Natural killer cell (primary cell): ENCODE measurements around the gene THOC6. TPM values are rescaled to one million over a fixed set of nuclear protein-coding genes. Genes with fewer than 3 reads are reported as not detected.
"Not testable (repeated sequence)": the region's sequence is repeated elsewhere in the genome, so short reads cannot be mapped to it uniquely, and the experiment has no call there.

Experiments
- ATAC-seq, 3 donors: fragments of 150-1000 bp in 2 of 3; fragments of 200-7000 bp in 1 of 3; cut with Tn5 transposase; 1 replicate in 1 of 3; 2 replicates in 2 of 3; pipeline ENCODE4 v1.10.0; 2021; ENCODE audit warnings: mild to moderate bottlenecking in 2 of 3, moderate library complexity in 2 of 3
- DNase-seq, 2 donors: peaks; one replicate each; pipeline versions ENCODE4 v3.0.0 to v3.0.0-alpha.2; 2013 to 2021; ENCODE audit warnings: mixed read lengths in 1 of 2
- H3K27ac ChIP-seq: one replicate; pipeline ENCODE4 v1.5.1; 2013; ENCODE audit warnings: mild to moderate bottlenecking, low read length
- H3K27me3 ChIP-seq: one replicate; pipeline ENCODE4 v1.6.1; 2013; ENCODE audit warnings: low read length; ENCODE audit not compliant: control insufficient read depth, insufficient read depth
- H3K36me3 ChIP-seq: one replicate; pipeline ENCODE4 v1.6.1; 2013; ENCODE audit warnings: low read length; ENCODE audit not compliant: control insufficient read depth, insufficient read depth
- H3K4me1 ChIP-seq: one replicate; pipeline ENCODE4 v1.6.1; 2013; ENCODE audit warnings: low read length; ENCODE audit not compliant: control insufficient read depth, insufficient read depth
- H3K4me3 ChIP-seq: one replicate; pipeline ENCODE4 v1.5.1; 2013; ENCODE audit warnings: low read length
- H3K9me3 ChIP-seq: one replicate; pipeline ENCODE4 v1.6.1; 2013; ENCODE audit warnings: low read length; ENCODE audit not compliant: control insufficient read depth, insufficient read depth
- H3K27ac Mint-ChIP-seq, 2 donors: one replicate each; pipeline ENCODE4 v1.8.0; 2022; ENCODE audit warnings: mild to moderate bottlenecking in 2 of 2, mixed read lengths in 2 of 2, moderate library complexity in 1 of 2
- H3K27me3 Mint-ChIP-seq, 2 donors: one replicate each; pipeline ENCODE4 v1.8.0; 2022; ENCODE audit warnings: low read depth in 2 of 2, mixed read lengths in 2 of 2
- H3K36me3 Mint-ChIP-seq: one replicate; pipeline ENCODE4 v1.8.0; 2022; ENCODE audit warnings: mixed read lengths
- H3K4me1 Mint-ChIP-seq, 2 donors: one replicate each; pipeline ENCODE4 v1.8.0; 2022; ENCODE audit warnings: mixed read lengths in 2 of 2
- H3K4me3 Mint-ChIP-seq: one replicate; pipeline ENCODE4 v1.8.0; 2022; ENCODE audit warnings: mild to moderate bottlenecking, moderate library complexity, mixed read lengths
- H3K9me3 Mint-ChIP-seq, 2 donors: one replicate each; pipeline ENCODE4 v1.8.0; 2022; ENCODE audit warnings: mixed read lengths in 2 of 2
- WGBS: methylation state at CpG from one replicate; pipeline ENCODE4 v1.1.7; 2013; ENCODE audit warnings: missing lambda C conversion rate; ENCODE audit not compliant: insufficient coverage; 5-methylcytosine and 5-hydroxymethylcytosine counted together
- intact Hi-C: fragments of 100-400 bp; cut with micrococcal nuclease; formaldehyde crosslinking; loops from one replicate; pipeline ENCODE4 v1.14.2; 2022
- total RNA-seq, 4 donors: library from RNA; stranded (reverse); fragments of 120-200 nt in 1 of 4; gene quantifications; one replicate each; pipeline versions ENCODE4 v1.2.3 to v1.2.4, GENCODE V29; 2013 to 2022
- TF ChIP-seq, protein P1 (sequence below): fragments of 200-600 bp; IDR thresholded peaks from one replicate; pipeline ENCODE4 v1.8.0; 2022; ENCODE audit warnings: antibody characterized with exemption

Gene THOC6
- total RNA-seq, 3 donors from 2014 or later (not counting 1 experiment from before 2014, with no cell fraction given), result 17.1 to 21.5 (median 17.2) TPM

GRCh38 chr16:3051494-3051893, 27.7 kb downstream of the THOC6 start:
- H3K4me3 ChIP-seq, result no peak overlapping the region
- H3K9me3 ChIP-seq, result no peaks in the 10 kb centered on the region
- ATAC-seq, result no peak
- Mint-ChIP-seq H3K9me3 (no peaks in the 10 kb centered on the region), H3K4me3 (no peak overlapping the region), H3K27ac (no peak overlapping the region), H3K27me3 (peaks cover 5 to 13% of the 10 kb centered on the region in 2 donors), H3K36me3 (no peaks in the 10 kb centered on the region), H3K4me1 (peaks cover 39 to 58% of the 10 kb centered on the region in 2 donors)
- 84% methylated on average over 8 of the region's 9 CpGs for WGBS
- TF ChIP-seq, protein P1, sequence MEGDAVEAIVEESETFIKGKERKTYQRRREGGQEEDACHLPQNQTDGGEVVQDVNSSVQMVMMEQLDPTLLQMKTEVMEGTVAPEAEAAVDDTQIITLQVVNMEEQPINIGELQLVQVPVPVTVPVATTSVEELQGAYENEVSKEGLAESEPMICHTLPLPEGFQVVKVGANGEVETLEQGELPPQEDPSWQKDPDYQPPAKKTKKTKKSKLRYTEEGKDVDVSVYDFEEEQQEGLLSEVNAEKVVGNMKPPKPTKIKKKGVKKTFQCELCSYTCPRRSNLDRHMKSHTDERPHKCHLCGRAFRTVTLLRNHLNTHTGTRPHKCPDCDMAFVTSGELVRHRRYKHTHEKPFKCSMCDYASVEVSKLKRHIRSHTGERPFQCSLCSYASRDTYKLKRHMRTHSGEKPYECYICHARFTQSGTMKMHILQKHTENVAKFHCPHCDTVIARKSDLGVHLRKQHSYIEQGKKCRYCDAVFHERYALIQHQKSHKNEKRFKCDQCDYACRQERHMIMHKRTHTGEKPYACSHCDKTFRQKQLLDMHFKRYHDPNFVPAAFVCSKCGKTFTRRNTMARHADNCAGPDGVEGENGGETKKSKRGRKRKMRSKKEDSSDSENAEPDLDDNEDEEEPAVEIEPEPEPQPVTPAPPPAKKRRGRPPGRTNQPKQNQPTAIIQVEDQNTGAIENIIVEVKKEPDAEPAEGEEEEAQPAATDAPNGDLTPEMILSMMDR, result no peak
- no peak overlapping the region for H3K27ac ChIP-seq
- DNase-seq, result no peak
- intact Hi-C loops, result no loop called here
- H3K4me1 ChIP-seq, result peaks cover 80% of the 10 kb centered on the region
- peaks cover 7% of the 10 kb centered on the region for H3K36me3 ChIP-seq
- H3K27me3 ChIP-seq, result peaks cover 6% of the 10 kb centered on the region

GRCh38 chr16:3052571-3053329, 28.9 kb downstream of the THOC6 start:
- DNase-seq, intact Hi-C loops: not testable (repeated sequence)

DNA sequence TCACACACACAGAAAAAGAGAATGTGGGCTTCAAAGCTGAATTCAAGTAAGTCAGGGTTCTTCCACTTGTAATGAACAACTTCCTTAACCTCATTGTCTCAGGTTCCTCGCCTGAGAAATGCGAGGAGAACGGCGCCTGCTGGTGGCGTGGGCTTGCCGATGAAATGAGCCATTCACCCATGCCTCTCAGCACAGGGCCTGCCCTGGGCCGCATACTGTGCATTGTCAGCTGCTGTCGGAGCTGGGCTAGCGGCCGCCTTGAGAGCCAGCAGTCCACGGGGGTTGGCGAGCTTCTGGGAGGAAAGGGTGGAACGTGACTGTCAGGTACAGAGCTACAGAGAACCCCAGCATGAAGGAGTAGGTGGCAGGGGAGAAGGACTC, 29.5 kb downstream of the THOC6 start:
- Histone ChIP-seq H3K4me1 (peaks cover 86% of the 10 kb centered on the region), H3K36me3 (peaks cover 15% of the 10 kb centered on the region)
- H3K4me3 Mint-ChIP-seq, intact Hi-C loops, H3K27me3 Mint-ChIP-seq, H3K27ac ChIP-seq, H3K27me3 ChIP-seq, H3K9me3 Mint-ChIP-seq, H3K4me3 ChIP-seq, H3K36me3 Mint-ChIP-seq, H3K9me3 ChIP-seq, H3K27ac Mint-ChIP-seq: not testable (repeated sequence)
- ATAC-seq (peak; percentile 6 to 67 (median 62)), DNase-seq (peak in 1 of 2 donors; percentile 43)
- 81% methylated on average over 7 of the region's 13 CpGs for WGBS
- H3K4me1 Mint-ChIP-seq, result peaks cover 35 to 60% of the 10 kb centered on the region in 2 donors

More at GRCh38 chr16:3052571-3053329, 28.9 kb downstream of the THOC6 start:
- Histone ChIP-seq H3K4me1 (peaks cover 82% of the 10 kb centered on the region), H3K36me3 (peaks cover 15% of the 10 kb centered on the region)
- Mint-ChIP-seq H3K4me1 (peaks cover 39 to 63% of the 10 kb centered on the region in 2 donors), H3K27ac (peak overlapping the region; percentile 54 to 77), H3K27me3 (peaks cover 5 to 13% of the 10 kb centered on the region in 2 donors)
- not testable (repeated sequence) for H3K36me3 Mint-ChIP-seq, H3K4me3 Mint-ChIP-seq, H3K9me3 Mint-ChIP-seq, H3K9me3 ChIP-seq, H3K27ac ChIP-seq, H3K27me3 ChIP-seq, H3K4me3 ChIP-seq
- 100% methylated on average over 3 of the region's 12 CpGs for WGBS
- peak in 2 of 3 donors; percentile 66 to 68 for ATAC-seq

- peaks cover 15% of the 10 kb centered on the region for H3K36me3 ChIP-seq
- H3K4me1 ChIP-seq, result peaks cover 78% of the 10 kb centered on the region
- H3K4me1 Mint-ChIP-seq, result peaks cover 39 to 64% of the 10 kb centered on the region in 2 donors
- peak overlapping the region; percentile 83 for H3K4me3 Mint-ChIP-seq
- H3K27me3 ChIP-seq, result no peaks in the 10 kb centered on the region
- DNase-seq (peak in 1 of 2 donors; percentile 50), ATAC-seq (no peak)
- no peaks in the 10 kb centered on the region for H3K36me3 Mint-ChIP-seq
- no peaks in the 10 kb centered on the region for H3K27me3 Mint-ChIP-seq
- intact Hi-C loops, result loop anchor here (5.0 kb wide), 1 partner anchor 42 kb away; the partner anchor contains the start of gene ZSCAN10
- H3K4me3 ChIP-seq, result no peak overlapping the region
- H3K9me3 Mint-ChIP-seq, result no peaks in the 10 kb centered on the region
- no peaks in the 10 kb centered on the region for H3K9me3 ChIP-seq
- 46% methylated on average over 16 of the region's 17 CpGs for WGBS
- TF ChIP-seq, protein P1, result no peak
- peak overlapping the region; percentile 30 for H3K27ac ChIP-seq
- H3K27ac Mint-ChIP-seq, result peak overlapping the region; percentile 84 to 89
Measured at GRCh38 chr16:3054965-3055733, 31.3 kb downstream of the THOC6 start.

GRCh38 chr16:3055734-3056115, 31.9 kb downstream of the THOC6 start:
- not testable (repeated sequence) for H3K36me3 Mint-ChIP-seq, H3K4me3 ChIP-seq, DNase-seq, H3K27me3 ChIP-seq, H3K9me3 ChIP-seq, ATAC-seq, H3K27me3 Mint-ChIP-seq, H3K9me3 Mint-ChIP-seq
- Mint-ChIP-seq H3K4me1 (peaks cover 38 to 64% of the 10 kb centered on the region in 2 donors), H3K27ac (peak overlapping the region; percentile 84 to 89), H3K4me3 (peak overlapping the region; percentile 83)
- H3K27ac ChIP-seq, result peak overlapping the region; percentile 30
- H3K4me1 ChIP-seq, result peaks cover 77% of the 10 kb centered on the region
- H3K36me3 ChIP-seq, result peaks cover 15% of the 10 kb centered on the region
- intact Hi-C loops, result loop anchor here (5.0 kb wide), 1 partner anchor 42 kb away; the partner anchor contains the start of gene ZSCAN10
- 89% methylated on average over 9 of the region's 9 CpGs for WGBS
